ENCODE data around the gene MRM2. TPM values are rescaled to one million over a fixed set of nuclear protein-coding genes. Genes with fewer than 3 reads are reported as not detected.

The MRM2 gene
- total RNA-seq, 8 experiments from 2014 or later = 19.9 to 39.7 (median 23.7) TPM

GRCh38 chr7:2259480-2259879, 17.5 kb upstream of the MRM2 start:
- H3K4me1 ChIP-seq (replicated peaks in 1 of 2) = no peaks in the 10 kb centered on the region
- no peak for ATAC-seq (replicated peaks in 6 of 8)
- H3K27ac ChIP-seq = no peak overlapping the region
- in situ Hi-C loops (cut with MboI; ENCODE audit: low pct_unique_long_range_greater_than_20kb in 2 of 9, low sequenced_read_pairs in 9 of 9, unreplicated experiment in 9 of 9) = no loop called here
- 57 to 100% (median 76%) methylated on average over 1 to 2 of the region's 9 CpGs; no CpG with 5 or more reads in 4 of the 10 experiments for WGBS, 10 experiments
- H3K4me3 ChIP-seq = no peak overlapping the region

GRCh38 chr7:2258661-2259365, 16.8 kb upstream of the MRM2 start:
- ATAC-seq (replicated peaks in 6 of 8) = no peak
- Histone ChIP-seq H3K4me3 (no peak overlapping the region), H3K4me1 (replicated peaks in 1 of 2) (no peaks in the 10 kb centered on the region), H3K27ac (no peak overlapping the region)
- in situ Hi-C loops (cut with MboI; ENCODE audit: low pct_unique_long_range_greater_than_20kb in 2 of 9, low sequenced_read_pairs in 9 of 9, unreplicated experiment in 9 of 9) = no loop called here
- WGBS, 10 experiments = 80 to 97% (median 94%) methylated on average over 1 to 6 of the region's 34 CpGs; no CpG with 5 or more reads in 5 of the 10 experiments

- no peaks in the 10 kb centered on the region for H3K4me1 ChIP-seq (replicated peaks in 1 of 2)
- in situ Hi-C loops (cut with MboI; ENCODE audit: low pct_unique_long_range_greater_than_20kb in 2 of 9, low sequenced_read_pairs in 9 of 9, unreplicated experiment in 9 of 9) = no loop called here
- WGBS, 10 experiments = 79 to 100% (median 94%) methylated on average over 1 to 8 of the region's 17 CpGs; no CpG with 5 or more reads in 3 of the 10 experiments
Observed at GRCh38 chr7:2257651-2258050, 15.6 kb upstream of the MRM2 start.

GRCh38 chr7:2257046-2257551, 15.1 kb upstream of the MRM2 start:
- ATAC-seq (replicated peaks in 6 of 8) = no peak
- H3K4me1 ChIP-seq (replicated peaks in 1 of 2) = no peaks in the 10 kb centered on the region
- 90 to 100% (median 100%) methylated on average over 1 to 9 of the region's 38 CpGs; no CpG with 5 or more reads in 3 of the 10 experiments for WGBS, 10 experiments
- in situ Hi-C loops (cut with MboI; ENCODE audit: low pct_unique_long_range_greater_than_20kb in 2 of 9, low sequenced_read_pairs in 9 of 9, unreplicated experiment in 9 of 9) = no loop called here
- H3K27ac ChIP-seq = no peak overlapping the region
- no peak overlapping the region for H3K4me3 ChIP-seq

More at GRCh38 chr7:2257651-2258050, 15.6 kb upstream of the MRM2 start:
- no peak overlapping the region for H3K4me3 ChIP-seq
- ATAC-seq (replicated peaks in 6 of 8) = no peak
- no peak overlapping the region for H3K27ac ChIP-seq

GRCh38 chr7:2256306-2257045, 14.5 kb upstream of the MRM2 start:
- no peak overlapping the region for H3K27ac ChIP-seq
- no peaks in the 10 kb centered on the region for H3K4me1 ChIP-seq (replicated peaks in 1 of 2)
- no peak overlapping the region for H3K4me3 ChIP-seq
- no peak for ATAC-seq (replicated peaks in 6 of 8)
- in situ Hi-C loops (cut with MboI; ENCODE audit: low pct_unique_long_range_greater_than_20kb in 2 of 9, low sequenced_read_pairs in 9 of 9, unreplicated experiment in 9 of 9) = no loop called here
- 82 to 100% (median 96%) methylated on average over 1 to 14 of the region's 44 CpGs; no CpG with 5 or more reads in 4 of the 10 experiments for WGBS, 10 experiments

- ATAC-seq (replicated peaks in 6 of 8) = no peak
- 82 to 100% (median 93%) methylated on average over 1 to 13 of the region's 33 CpGs; no CpG with 5 or more reads in 4 of the 10 experiments for WGBS, 10 experiments
- Histone ChIP-seq H3K4me1 (replicated peaks in 1 of 2) (no peaks in the 10 kb centered on the region), H3K4me3 (no peak overlapping the region), H3K27ac (no peak overlapping the region)
- in situ Hi-C loops (cut with MboI; ENCODE audit: low pct_unique_long_range_greater_than_20kb in 2 of 9, low sequenced_read_pairs in 9 of 9, unreplicated experiment in 9 of 9) = no loop called here
Observed at GRCh38 chr7:2255145-2256139, 13.4 kb upstream of the MRM2 start.

- no peaks in the 10 kb centered on the region for H3K4me1 ChIP-seq (replicated peaks in 1 of 2)
- H3K27ac ChIP-seq = no peak overlapping the region
- WGBS, 10 experiments = 96 to 100% methylated on average over 1 to 4 of the region's 31 CpGs; no CpG with 5 or more reads in 8 of the 10 experiments
- H3K4me3 ChIP-seq = no peak overlapping the region
- ATAC-seq (replicated peaks in 6 of 8) = peak in 1 of 8 experiments; percentile 9
- in situ Hi-C loops (cut with MboI; ENCODE audit: low pct_unique_long_range_greater_than_20kb in 2 of 9, low sequenced_read_pairs in 9 of 9, unreplicated experiment in 9 of 9) = no loop called here
Observed at GRCh38 chr7:2254429-2255144, 12.6 kb upstream of the MRM2 start.

GRCh38 chr7:2253525-2254244, 11.7 kb upstream of the MRM2 start:
- in situ Hi-C loops (cut with MboI; ENCODE audit: low pct_unique_long_range_greater_than_20kb in 2 of 9, low sequenced_read_pairs in 9 of 9, unreplicated experiment in 9 of 9) = no loop called here
- WGBS, 10 experiments = 80 to 97% (median 94%) methylated on average over 1 to 13 of the region's 32 CpGs; no CpG with 5 or more reads in 6 of the 10 experiments
- H3K27ac ChIP-seq = no peak overlapping the region
- H3K4me1 ChIP-seq (replicated peaks in 1 of 2) = no peaks in the 10 kb centered on the region
- H3K4me3 ChIP-seq = no peak overlapping the region
- ATAC-seq (replicated peaks in 6 of 8) = no peak

GRCh38 chr7:2253021-2253420, 11.0 kb upstream of the MRM2 start:
- Histone ChIP-seq H3K4me3 (no peak overlapping the region), H3K4me1 (replicated peaks in 1 of 2) (no peaks in the 10 kb centered on the region), H3K27ac (no peak overlapping the region)
- no peak for ATAC-seq (replicated peaks in 6 of 8)
- WGBS, 10 experiments = 91 to 100% methylated on average over 2 to 6 of the region's 9 CpGs; no CpG with 5 or more reads in 8 of the 10 experiments
- in situ Hi-C loops (cut with MboI; ENCODE audit: low pct_unique_long_range_greater_than_20kb in 2 of 9, low sequenced_read_pairs in 9 of 9, unreplicated experiment in 9 of 9) = no loop called here

GRCh38 chr7:2251841-2252771, 10.1 kb upstream of the MRM2 start:
- Histone ChIP-seq H3K4me1 (replicated peaks in 1 of 2) (no peaks in the 10 kb centered on the region), H3K27ac (no peak overlapping the region), H3K4me3 (no peak overlapping the region)
- in situ Hi-C loops (cut with MboI; ENCODE audit: low pct_unique_long_range_greater_than_20kb in 2 of 9, low sequenced_read_pairs in 9 of 9, unreplicated experiment in 9 of 9) = no loop called here
- WGBS, 10 experiments = 80 to 100% (median 94%) methylated on average over 1 to 5 of the region's 24 CpGs; no CpG with 5 or more reads in 6 of the 10 experiments
- ATAC-seq (replicated peaks in 6 of 8) = no peak

GRCh38 chr7:2251381-2251780, 9.4 kb upstream of the MRM2 start:
- no peaks in the 10 kb centered on the region for H3K4me1 ChIP-seq (replicated peaks in 1 of 2)
- no peak overlapping the region for H3K4me3 ChIP-seq
- no peak for ATAC-seq (replicated peaks in 6 of 8)
- in situ Hi-C loops (cut with MboI; ENCODE audit: low pct_unique_long_range_greater_than_20kb in 2 of 9, low sequenced_read_pairs in 9 of 9, unreplicated experiment in 9 of 9) = no loop called here
- no peak overlapping the region for H3K27ac ChIP-seq
- WGBS, 10 experiments = 63 to 100% (median 83%) methylated on average over 1 to 9 of the region's 10 CpGs; no CpG with 5 or more reads in 5 of the 10 experiments
